H1 (cell line): Measurements from ENCODE around the gene STT3A.

Experiments used
- EGR1 ChIP-seq: IDR thresholded peaks from 2 replicates; pipeline ENCODE4 v1.6.1; 2011; ENCODE audit warnings: low read depth, low read length, borderline replicate concordance
- EP300 ChIP-seq, 2 experiments: IDR thresholded peaks; 1 replicate in 1 of 2; 2 replicates in 1 of 2; pipeline ENCODE4 v1.6.1; 2011 to 2012; ENCODE audit warnings: low read depth in 2 of 2, low read length in 2 of 2, mild to moderate bottlenecking in 2 of 2, borderline replicate concordance in 1 of 2, inconsistent platforms in 1 of 2, moderate library complexity in 1 of 2
- HDAC6 ChIP-seq: IDR thresholded peaks from one replicate; pipeline ENCODE4 v1.7.1; 2012; ENCODE audit warnings: low read depth, mild to moderate bottlenecking, inconsistent platforms, low read length, moderate library complexity
- KDM1A ChIP-seq: fragments of 200-600, 300-600 bp; sonication (generic); IDR thresholded peaks from 2 replicates; pipeline ENCODE4 v1.7.1; 2016; ENCODE audit warnings: mild to moderate bottlenecking, low read length, borderline replicate concordance
- TF ChIP-seq, protein P1 (sequence below), 3 experiments: IDR thresholded peaks; 1 replicate in 2 of 3; 2 replicates in 1 of 3; pipeline versions ENCODE4 v1.5.1 to v1.6.1; 2011; ENCODE audit warnings: low read length in 3 of 3, mild to moderate bottlenecking in 3 of 3, inconsistent platforms in 2 of 3, low read depth in 1 of 3, moderate library complexity in 1 of 3; ENCODE audit not compliant: insufficient read depth in 1 of 3; ENCODE audit errors: control extremely low read depth in 1 of 3

GRCh38 chr11:125578783-125579182 is 13.9 kb upstream of the STT3A start:
- TF ChIP-seq EP300 (IDR thresholded peaks at IDR 0.05; ENCODE audit: borderline replicate concordance in 1 of 2, low read depth in 2 of 2, low read length in 2 of 2) (no peak), KDM1A (no peak), EGR1 (no peak), HDAC6 (no peak)
- TF ChIP-seq, protein P1, sequence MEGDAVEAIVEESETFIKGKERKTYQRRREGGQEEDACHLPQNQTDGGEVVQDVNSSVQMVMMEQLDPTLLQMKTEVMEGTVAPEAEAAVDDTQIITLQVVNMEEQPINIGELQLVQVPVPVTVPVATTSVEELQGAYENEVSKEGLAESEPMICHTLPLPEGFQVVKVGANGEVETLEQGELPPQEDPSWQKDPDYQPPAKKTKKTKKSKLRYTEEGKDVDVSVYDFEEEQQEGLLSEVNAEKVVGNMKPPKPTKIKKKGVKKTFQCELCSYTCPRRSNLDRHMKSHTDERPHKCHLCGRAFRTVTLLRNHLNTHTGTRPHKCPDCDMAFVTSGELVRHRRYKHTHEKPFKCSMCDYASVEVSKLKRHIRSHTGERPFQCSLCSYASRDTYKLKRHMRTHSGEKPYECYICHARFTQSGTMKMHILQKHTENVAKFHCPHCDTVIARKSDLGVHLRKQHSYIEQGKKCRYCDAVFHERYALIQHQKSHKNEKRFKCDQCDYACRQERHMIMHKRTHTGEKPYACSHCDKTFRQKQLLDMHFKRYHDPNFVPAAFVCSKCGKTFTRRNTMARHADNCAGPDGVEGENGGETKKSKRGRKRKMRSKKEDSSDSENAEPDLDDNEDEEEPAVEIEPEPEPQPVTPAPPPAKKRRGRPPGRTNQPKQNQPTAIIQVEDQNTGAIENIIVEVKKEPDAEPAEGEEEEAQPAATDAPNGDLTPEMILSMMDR (IDR thresholded peaks at IDR 0.05; ENCODE audit: control extremely low read depth in 1 of 3, insufficient read depth in 1 of 3, low read depth in 1 of 3, low read length in 3 of 3), result no peak
